HepG2 (cell line): ENCODE results near the gene HLF. TPM values are rescaled to one million over a fixed set of nuclear protein-coding genes. Genes with fewer than 3 reads are reported as not detected.

Experiments
- ATAD3A ChIP-seq: sonication (generic); formaldehyde crosslinking; IDR thresholded peaks from 2 replicates; pipeline ENCODE4 v1.4.0; 2020; ENCODE audit warnings: missing genetic modification reagents
- GABPB1 ChIP-seq: IDR thresholded peaks from 2 replicates; pipeline ENCODE4 v1.6.1; 2016; ENCODE audit warnings: mild to moderate bottlenecking, missing genetic modification reagents, moderate library complexity, missing compliant biosample characterization
- SPEN ChIP-seq: sonication (generic); formaldehyde crosslinking; IDR thresholded peaks from 2 replicates; pipeline ENCODE4 v1.5.1; 2020; ENCODE audit warnings: low read depth, mild to moderate bottlenecking, missing genetic modification reagents
- YEATS2 ChIP-seq: sonication (generic); formaldehyde crosslinking; IDR thresholded peaks from 2 replicates; pipeline ENCODE4 v1.4.0; 2020; ENCODE audit warnings: missing genetic modification reagents, borderline replicate concordance
- ZMYM3 ChIP-seq: sonication (generic); formaldehyde crosslinking; IDR thresholded peaks from 2 replicates; pipeline ENCODE4 v1.5.1; 2020; ENCODE audit warnings: mild to moderate bottlenecking, missing genetic modification reagents
- ZNF143 ChIP-seq: sonication (generic); formaldehyde crosslinking; IDR thresholded peaks from 2 replicates; pipeline ENCODE4 v1.4.0; 2020; ENCODE audit warnings: missing genetic modification reagents
- ZNF607 ChIP-seq: sonication (generic); formaldehyde crosslinking; IDR thresholded peaks from 2 replicates; pipeline ENCODE4 v1.5.1; 2020; ENCODE audit warnings: missing genetic modification reagents, mild to moderate bottlenecking, borderline replicate concordance
- polyA plus RNA-seq, 8 experiments: library from polyadenylated mRNA; depleted of rRNA in 3 of 8; stranded (reverse) in 7 of 8; unstranded in 1 of 8; fragments of >200 nt; fragmentation: Illumina TruSeq in 4 of 8; extraction: Trizol in 4 of 8; gene quantifications; 2 replicates each; pipeline versions ENCODE4 v1.2.1 to v1.2.3, GENCODE V29; 2011 to 2016; ENCODE audit warnings: low read depth in 4 of 8, missing spikeins in 1 of 8, mixed read lengths in 1 of 8; ENCODE audit not compliant: insufficient read depth in 1 of 8
- total RNA-seq, 5 experiments: library from RNA; depleted of rRNA; stranded (reverse); fragments of >200 nt; fragmentation: Illumina TruSeq; extraction: Trizol; gene quantifications; 2 replicates each; pipeline ENCODE4 v1.2.3, GENCODE V29; 2016; ENCODE audit warnings: low read depth in 1 of 5
- TF ChIP-seq, protein P1 (sequence below): sonication (generic); formaldehyde crosslinking; IDR thresholded peaks from 2 replicates; pipeline ENCODE4 v1.5.0; 2020; ENCODE audit warnings: mild to moderate bottlenecking, missing genetic modification reagents
- TF ChIP-seq, protein P2 (sequence below): sonication (generic); formaldehyde crosslinking; IDR thresholded peaks from 2 replicates; pipeline ENCODE4 v1.5.1; 2020; ENCODE audit warnings: mild to moderate bottlenecking, missing genetic modification reagents, moderate library complexity
- TF ChIP-seq, protein P3 (sequence below), 2 experiments: sonication (generic) in 1 of 2; formaldehyde crosslinking in 1 of 2; IDR thresholded peaks; 2 replicates each; pipeline versions ENCODE4 v1.4.0 to v1.6.1; 2018 to 2020; ENCODE audit warnings: missing genetic modification reagents in 2 of 2, borderline replicate concordance in 1 of 2, low read depth in 1 of 2, mild to moderate bottlenecking in 1 of 2, missing biosample characterization in 1 of 2
- TF ChIP-seq, protein P4 (sequence below), 2 experiments: IDR thresholded peaks; 2 replicates each; pipeline ENCODE4 v1.6.1; 2011 to 2012; ENCODE audit warnings: low read length in 2 of 2, borderline replicate concordance in 1 of 2, low read depth in 1 of 2, mild to moderate bottlenecking in 1 of 2, moderate library complexity in 1 of 2
- TF ChIP-seq, protein P5 (sequence below): sonication (generic); formaldehyde crosslinking; IDR thresholded peaks from 2 replicates; pipeline ENCODE4 v1.4.0; 2020; ENCODE audit warnings: mild to moderate bottlenecking, missing genetic modification reagents
- TF ChIP-seq, protein P6 (sequence below): sonication (generic); formaldehyde crosslinking; IDR thresholded peaks from 2 replicates; pipeline ENCODE4 v1.5.1; 2020; ENCODE audit warnings: missing genetic modification reagents, mild to moderate bottlenecking, borderline replicate concordance

Gene HLF
- total and polyA plus RNA-seq, 2 of the 13 experiments (the other 11 are each of a cell fraction or from before 2014, with no cell fraction given), result 202 to 346 TPM

DNA sequence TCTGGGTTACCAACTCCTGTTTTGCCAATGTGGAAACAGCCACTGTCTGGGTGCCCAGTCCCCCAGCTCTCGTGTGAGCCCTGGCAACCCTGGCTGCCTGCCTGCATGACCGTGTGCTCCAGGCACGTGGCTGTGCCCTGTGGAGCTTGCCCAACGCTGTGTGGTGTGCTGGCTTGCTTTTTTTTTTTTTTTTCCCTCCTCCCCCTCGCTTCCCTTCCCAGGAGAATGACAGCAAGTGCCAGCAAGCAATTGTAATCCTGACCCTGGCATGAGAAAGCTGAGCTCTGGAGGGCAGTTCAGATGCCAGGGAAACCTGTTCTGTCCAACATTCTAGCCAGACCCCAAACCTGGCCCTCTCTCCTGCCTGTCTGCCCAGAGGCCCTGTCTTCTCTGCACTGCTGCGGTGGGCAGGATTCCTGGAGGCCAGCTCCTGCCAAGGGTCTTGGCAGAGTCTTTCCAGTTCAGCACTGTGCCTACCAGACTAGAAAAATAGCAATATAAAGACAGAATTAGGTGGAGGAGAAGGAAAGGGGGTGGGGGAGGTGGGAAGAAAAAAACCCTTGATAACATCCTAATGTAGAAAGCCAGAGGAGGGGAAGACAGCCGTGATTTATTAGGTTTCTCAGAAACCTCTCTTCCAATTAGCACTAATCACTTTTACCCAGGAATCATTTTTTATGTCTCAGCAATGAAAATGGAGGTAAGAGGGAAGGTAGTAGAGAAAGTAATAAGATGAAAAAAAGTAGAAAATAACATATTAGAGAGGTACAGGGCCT, 9.0 kb downstream of the HLF start (continued):
- TF ChIP-seq GABPB1 (CRISPR knock-in tag), result peak; percentile 55; the same call in 1 of the 2 replicates
- TF ChIP-seq, protein P1, sequence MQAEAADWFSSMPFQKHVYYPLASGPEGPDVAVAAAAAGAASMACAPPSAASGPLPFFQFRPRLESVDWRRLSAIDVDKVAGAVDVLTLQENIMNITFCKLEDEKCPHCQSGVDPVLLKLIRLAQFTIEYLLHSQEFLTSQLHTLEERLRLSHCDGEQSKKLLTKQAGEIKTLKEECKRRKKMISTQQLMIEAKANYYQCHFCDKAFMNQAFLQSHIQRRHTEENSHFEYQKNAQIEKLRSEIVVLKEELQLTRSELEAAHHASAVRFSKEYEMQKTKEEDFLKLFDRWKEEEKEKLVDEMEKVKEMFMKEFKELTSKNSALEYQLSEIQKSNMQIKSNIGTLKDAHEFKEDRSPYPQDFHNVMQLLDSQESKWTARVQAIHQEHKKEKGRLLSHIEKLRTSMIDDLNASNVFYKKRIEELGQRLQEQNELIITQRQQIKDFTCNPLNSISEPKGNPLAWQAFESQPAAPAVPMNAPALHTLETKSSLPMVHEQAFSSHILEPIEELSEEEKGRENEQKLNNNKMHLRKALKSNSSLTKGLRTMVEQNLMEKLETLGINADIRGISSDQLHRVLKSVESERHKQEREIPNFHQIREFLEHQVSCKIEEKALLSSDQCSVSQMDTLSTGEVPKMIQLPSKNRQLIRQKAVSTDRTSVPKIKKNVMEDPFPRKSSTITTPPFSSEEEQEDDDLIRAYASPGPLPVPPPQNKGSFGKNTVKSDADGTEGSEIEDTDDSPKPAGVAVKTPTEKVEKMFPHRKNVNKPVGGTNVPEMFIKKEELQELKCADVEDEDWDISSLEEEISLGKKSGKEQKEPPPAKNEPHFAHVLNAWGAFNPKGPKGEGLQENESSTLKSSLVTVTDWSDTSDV (CRISPR knock-in tag), result no peak
- TF ChIP-seq, protein P2, sequence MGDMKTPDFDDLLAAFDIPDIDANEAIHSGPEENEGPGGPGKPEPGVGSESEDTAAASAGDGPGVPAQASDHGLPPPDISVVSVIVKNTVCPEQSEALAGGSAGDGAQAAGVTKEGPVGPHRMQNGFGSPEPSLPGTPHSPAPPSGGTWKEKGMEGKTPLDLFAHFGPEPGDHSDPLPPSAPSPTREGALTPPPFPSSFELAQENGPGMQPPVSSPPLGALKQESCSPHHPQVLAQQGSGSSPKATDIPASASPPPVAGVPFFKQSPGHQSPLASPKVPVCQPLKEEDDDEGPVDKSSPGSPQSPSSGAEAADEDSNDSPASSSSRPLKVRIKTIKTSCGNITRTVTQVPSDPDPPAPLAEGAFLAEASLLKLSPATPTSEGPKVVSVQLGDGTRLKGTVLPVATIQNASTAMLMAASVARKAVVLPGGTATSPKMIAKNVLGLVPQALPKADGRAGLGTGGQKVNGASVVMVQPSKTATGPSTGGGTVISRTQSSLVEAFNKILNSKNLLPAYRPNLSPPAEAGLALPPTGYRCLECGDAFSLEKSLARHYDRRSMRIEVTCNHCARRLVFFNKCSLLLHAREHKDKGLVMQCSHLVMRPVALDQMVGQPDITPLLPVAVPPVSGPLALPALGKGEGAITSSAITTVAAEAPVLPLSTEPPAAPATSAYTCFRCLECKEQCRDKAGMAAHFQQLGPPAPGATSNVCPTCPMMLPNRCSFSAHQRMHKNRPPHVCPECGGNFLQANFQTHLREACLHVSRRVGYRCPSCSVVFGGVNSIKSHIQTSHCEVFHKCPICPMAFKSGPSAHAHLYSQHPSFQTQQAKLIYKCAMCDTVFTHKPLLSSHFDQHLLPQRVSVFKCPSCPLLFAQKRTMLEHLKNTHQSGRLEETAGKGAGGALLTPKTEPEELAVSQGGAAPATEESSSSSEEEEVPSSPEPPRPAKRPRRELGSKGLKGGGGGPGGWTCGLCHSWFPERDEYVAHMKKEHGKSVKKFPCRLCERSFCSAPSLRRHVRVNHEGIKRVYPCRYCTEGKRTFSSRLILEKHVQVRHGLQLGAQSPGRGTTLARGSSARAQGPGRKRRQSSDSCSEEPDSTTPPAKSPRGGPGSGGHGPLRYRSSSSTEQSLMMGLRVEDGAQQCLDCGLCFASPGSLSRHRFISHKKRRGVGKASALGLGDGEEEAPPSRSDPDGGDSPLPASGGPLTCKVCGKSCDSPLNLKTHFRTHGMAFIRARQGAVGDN, result peak; percentile 100
- TF ChIP-seq ATAD3A (CRISPR knock-in tag), result no peak
- TF ChIP-seq, protein P3, sequence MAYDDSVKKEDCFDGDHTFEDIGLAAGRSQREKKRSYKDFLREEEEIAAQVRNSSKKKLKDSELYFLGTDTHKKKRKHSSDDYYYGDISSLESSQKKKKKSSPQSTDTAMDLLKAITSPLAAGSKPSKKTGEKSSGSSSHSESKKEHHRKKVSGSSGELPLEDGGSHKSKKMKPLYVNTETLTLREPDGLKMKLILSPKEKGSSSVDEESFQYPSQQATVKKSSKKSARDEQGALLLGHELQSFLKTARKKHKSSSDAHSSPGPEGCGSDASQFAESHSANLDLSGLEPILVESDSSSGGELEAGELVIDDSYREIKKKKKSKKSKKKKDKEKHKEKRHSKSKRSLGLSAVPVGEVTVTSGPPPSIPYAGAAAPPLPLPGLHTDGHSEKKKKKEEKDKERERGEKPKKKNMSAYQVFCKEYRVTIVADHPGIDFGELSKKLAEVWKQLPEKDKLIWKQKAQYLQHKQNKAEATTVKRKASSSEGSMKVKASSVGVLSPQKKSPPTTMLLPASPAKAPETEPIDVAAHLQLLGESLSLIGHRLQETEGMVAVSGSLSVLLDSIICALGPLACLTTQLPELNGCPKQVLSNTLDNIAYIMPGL (CRISPR knock-in tag; IDR thresholded peaks at IDR 0.05; ENCODE audit: borderline replicate concordance in 1 of 2, low read depth in 1 of 2), result peak; percentile 5 to 38; a peak in 2 of 4 replicates
- TF ChIP-seq ZMYM3 (CRISPR knock-in tag), result no peak
- 0 out of 2 replicates have a peak, but pooled peaks have one; percentile 47 for TF ChIP-seq YEATS2
- no peak for TF ChIP-seq ZNF607 (CRISPR knock-in tag)
- TF ChIP-seq, protein P4, sequence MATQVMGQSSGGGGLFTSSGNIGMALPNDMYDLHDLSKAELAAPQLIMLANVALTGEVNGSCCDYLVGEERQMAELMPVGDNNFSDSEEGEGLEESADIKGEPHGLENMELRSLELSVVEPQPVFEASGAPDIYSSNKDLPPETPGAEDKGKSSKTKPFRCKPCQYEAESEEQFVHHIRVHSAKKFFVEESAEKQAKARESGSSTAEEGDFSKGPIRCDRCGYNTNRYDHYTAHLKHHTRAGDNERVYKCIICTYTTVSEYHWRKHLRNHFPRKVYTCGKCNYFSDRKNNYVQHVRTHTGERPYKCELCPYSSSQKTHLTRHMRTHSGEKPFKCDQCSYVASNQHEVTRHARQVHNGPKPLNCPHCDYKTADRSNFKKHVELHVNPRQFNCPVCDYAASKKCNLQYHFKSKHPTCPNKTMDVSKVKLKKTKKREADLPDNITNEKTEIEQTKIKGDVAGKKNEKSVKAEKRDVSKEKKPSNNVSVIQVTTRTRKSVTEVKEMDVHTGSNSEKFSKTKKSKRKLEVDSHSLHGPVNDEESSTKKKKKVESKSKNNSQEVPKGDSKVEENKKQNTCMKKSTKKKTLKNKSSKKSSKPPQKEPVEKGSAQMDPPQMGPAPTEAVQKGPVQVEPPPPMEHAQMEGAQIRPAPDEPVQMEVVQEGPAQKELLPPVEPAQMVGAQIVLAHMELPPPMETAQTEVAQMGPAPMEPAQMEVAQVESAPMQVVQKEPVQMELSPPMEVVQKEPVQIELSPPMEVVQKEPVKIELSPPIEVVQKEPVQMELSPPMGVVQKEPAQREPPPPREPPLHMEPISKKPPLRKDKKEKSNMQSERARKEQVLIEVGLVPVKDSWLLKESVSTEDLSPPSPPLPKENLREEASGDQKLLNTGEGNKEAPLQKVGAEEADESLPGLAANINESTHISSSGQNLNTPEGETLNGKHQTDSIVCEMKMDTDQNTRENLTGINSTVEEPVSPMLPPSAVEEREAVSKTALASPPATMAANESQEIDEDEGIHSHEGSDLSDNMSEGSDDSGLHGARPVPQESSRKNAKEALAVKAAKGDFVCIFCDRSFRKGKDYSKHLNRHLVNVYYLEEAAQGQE (IDR thresholded peaks at IDR 0.05; ENCODE audit: borderline replicate concordance in 1 of 2, low read depth in 1 of 2, low read length in 2 of 2), result peak in 1 of 2 experiments; percentile 26; a peak in 1 of 4 replicates
- TF ChIP-seq SPEN (CRISPR knock-in tag), result 0 out of 2 replicates have a peak, but pooled peaks have one; percentile 25
- TF ChIP-seq, protein P5, sequence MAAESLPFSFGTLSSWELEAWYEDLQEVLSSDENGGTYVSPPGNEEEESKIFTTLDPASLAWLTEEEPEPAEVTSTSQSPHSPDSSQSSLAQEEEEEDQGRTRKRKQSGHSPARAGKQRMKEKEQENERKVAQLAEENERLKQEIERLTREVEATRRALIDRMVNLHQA, result no peak; the same call in 1 of the 2 replicates
- TF ChIP-seq, protein P6, sequence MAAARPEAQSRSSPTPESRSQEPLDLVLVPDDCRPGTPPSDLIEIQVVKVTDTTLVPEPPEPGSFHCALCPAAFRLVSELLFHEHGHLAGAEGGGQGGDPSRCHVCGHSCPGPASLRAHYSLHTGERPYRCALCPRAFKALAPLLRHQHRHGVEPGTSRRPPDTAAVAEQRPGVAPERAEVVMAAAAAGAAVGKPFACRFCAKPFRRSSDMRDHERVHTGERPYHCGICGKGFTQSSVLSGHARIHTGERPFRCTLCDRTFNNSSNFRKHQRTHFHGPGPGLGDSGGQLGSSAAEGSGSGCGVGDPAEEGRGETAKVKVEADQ, result no peak
- TF ChIP-seq ZNF143 (CRISPR knock-in tag), result no peak
